HG03175 (cell line): ENCODE measurements around the gene OR11L1.

Source experiments
- ATAC-seq: cut with Tn5 transposase; IDR thresholded peaks from one replicate; pipeline ENCODE4 v1.9.1; 2021; ENCODE audit warnings: mild to moderate bottlenecking, moderate library complexity; ENCODE audit not compliant: unreplicated experiment

The OR11L1 gene

DNA sequence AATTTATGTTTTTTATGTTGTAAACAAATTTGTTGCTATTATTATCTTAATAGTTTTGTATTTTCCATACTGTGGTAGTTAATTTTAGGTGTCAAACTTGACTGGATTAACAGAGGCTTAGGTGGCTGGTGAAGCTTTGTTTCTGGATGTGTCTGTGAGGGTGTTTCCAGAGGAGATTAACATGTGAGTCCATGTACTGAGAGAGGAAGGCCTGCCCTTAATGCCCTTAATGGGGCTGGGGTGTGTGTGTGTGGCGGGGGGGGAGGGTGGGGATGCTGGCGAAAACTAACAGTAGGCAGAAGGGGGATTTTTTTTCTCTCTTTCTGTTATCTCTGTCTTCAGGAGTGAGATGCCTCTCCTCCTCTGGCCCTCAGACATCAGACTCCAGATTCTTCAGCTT, 19.6 kb downstream of the OR11L1 start:
- ATAC-seq, result no peak

DNA sequence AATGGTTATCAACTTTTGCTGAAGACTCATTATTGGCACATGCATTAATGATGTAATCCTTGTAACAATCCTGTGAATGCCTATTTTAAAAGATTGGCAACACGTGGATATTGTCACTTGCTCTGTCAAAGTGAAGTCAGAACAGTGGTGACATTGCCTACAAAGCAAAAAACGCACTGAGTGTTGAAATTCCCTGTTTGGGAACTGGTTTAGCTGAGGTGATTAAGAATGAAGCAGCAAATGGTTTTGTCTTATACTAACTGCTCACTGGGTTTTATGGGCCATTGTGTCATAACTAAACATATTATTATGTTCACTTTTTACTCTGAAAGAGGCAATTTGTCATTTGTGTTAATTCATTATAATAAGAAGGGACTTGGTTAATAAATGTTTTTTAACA, 29.1 kb downstream of the OR11L1 start:
- ATAC-seq, result no peak

DNA sequence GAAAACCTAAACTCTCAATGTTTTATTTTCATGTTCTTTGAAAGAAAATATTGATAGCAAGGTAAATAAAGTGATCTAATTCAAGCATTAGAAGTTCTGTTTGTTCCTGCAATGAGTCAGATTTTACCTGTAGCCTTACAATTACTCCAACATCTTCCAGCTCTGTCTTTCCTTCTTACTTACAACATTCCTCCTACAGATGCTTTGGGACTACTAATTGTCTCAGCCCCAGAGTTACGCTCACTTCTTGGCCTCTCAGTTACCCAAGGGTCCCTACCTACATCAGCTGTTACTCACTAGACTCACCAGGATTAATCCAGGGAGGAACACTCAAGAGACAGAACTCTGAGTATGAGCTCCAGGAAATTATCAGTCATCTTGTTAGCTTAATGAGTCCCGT, 44.2 kb downstream of the OR11L1 start:
- ATAC-seq, result no peak
